Measurements from ENCODE around the gene ARHGAP6. TPM values are rescaled to one million over a fixed set of nuclear protein-coding genes. Genes with fewer than 3 reads are reported as not detected.

ARHGAP6 gene
- polyA plus RNA-seq, 1 donor: 5.1 TPM

GRCh38 chrX:11341274-11342201 is 324.2 kb downstream of the ARHGAP6 start:
- WGBS (ENCODE audit: insufficient coverage, low lambda C conversion rate): 0% methylated on average over 1 of the region's 10 CpGs
- Histone ChIP-seq H3K4me3 (ENCODE audit: low read length) (no peak overlapping the region), H3K27ac (ENCODE audit: low read length) (peak overlapping the region; percentile 49), H3K9me3 (ENCODE audit: control insufficient read depth, low read depth, low read length) (no peaks in the 10 kb centered on the region), H3K4me1 (ENCODE audit: control insufficient read depth, insufficient read depth, low read length) (peaks cover 8% of the 10 kb centered on the region), H3K36me3 (ENCODE audit: control insufficient read depth, insufficient read depth, low read length) (no peaks in the 10 kb centered on the region), H3K27me3 (ENCODE audit: control insufficient read depth, insufficient read depth, low read length) (no peaks in the 10 kb centered on the region)
- DNase-seq: peak; percentile 19 to 48

DNA sequence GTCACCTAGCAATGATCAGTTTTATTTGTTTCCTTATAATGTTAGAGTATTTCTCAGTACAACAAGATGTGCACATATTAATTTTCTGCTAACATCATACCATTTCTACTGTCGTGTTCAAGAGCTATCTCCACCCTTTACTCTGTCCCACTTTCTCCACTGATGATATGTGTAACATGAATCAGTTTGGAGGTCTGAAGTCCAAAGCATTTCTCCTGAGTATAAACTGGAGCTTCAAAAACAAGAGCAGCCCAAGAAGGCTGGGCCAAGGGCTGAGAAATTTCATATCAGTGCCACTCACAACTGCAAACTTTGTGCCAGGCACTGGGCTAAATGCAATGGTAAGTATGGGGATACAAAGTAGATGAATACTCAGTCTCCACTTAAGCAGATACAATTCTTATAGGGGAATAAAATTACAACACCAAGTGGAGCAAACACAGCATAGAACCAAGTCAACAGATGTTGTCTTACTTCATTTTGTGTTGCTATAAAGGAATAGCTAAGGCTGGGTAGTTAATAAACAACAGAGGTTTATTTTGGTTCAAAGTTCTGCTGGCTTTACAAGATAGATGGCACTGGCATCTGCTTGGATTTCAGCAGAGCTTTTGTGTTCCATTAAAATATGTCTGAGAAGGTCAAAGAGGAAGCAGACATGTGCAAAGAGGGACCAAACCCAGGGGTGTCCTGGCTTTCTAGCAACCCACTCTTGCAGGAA is 328.3 kb downstream of the ARHGAP6 start:
- Histone ChIP-seq H3K27ac (ENCODE audit: low read length) (peak overlapping the region; percentile 5), H3K4me1 (ENCODE audit: control insufficient read depth, insufficient read depth, low read length) (peaks cover 12% of the 10 kb centered on the region), H3K4me3 (ENCODE audit: low read length) (no peak overlapping the region), H3K9me3 (ENCODE audit: control insufficient read depth, low read depth, low read length) (no peaks in the 10 kb centered on the region), H3K27me3 (ENCODE audit: control insufficient read depth, insufficient read depth, low read length) (no peaks in the 10 kb centered on the region), H3K36me3 (ENCODE audit: control insufficient read depth, insufficient read depth, low read length) (no peaks in the 10 kb centered on the region)
- peak; percentile 30 to 62 for DNase-seq
- no CpG with 5 or more reads among the region's 1 CpG for WGBS (ENCODE audit: insufficient coverage, low lambda C conversion rate)

- no peak overlapping the region for H3K4me3 ChIP-seq (ENCODE audit: low read length)
- no peaks in the 10 kb centered on the region for H3K9me3 ChIP-seq (ENCODE audit: control insufficient read depth, low read depth, low read length)
- H3K4me1 ChIP-seq (ENCODE audit: control insufficient read depth, insufficient read depth, low read length): peaks cover 12% of the 10 kb centered on the region
- no peak overlapping the region for H3K27ac ChIP-seq (ENCODE audit: low read length)
- no peaks in the 10 kb centered on the region for H3K27me3 ChIP-seq (ENCODE audit: control insufficient read depth, insufficient read depth, low read length)
- no peak for DNase-seq
- no CpG with 5 or more reads among the region's 2 CpGs for WGBS (ENCODE audit: insufficient coverage, low lambda C conversion rate)
- no peaks in the 10 kb centered on the region for H3K36me3 ChIP-seq (ENCODE audit: control insufficient read depth, insufficient read depth, low read length)
Measured at GRCh38 chrX:11336201-11336600, 329.5 kb downstream of the ARHGAP6 start.

- Histone ChIP-seq H3K4me1 (ENCODE audit: control insufficient read depth, insufficient read depth, low read length) (peaks cover 12% of the 10 kb centered on the region), H3K36me3 (ENCODE audit: control insufficient read depth, insufficient read depth, low read length) (no peaks in the 10 kb centered on the region), H3K27ac (ENCODE audit: low read length) (no peak overlapping the region), H3K4me3 (ENCODE audit: low read length) (no peak overlapping the region), H3K9me3 (ENCODE audit: control insufficient read depth, low read depth, low read length) (no peaks in the 10 kb centered on the region), H3K27me3 (ENCODE audit: control insufficient read depth, insufficient read depth, low read length) (no peaks in the 10 kb centered on the region)
- DNase-seq: no peak
- no CpG with 5 or more reads among the region's 2 CpGs for WGBS (ENCODE audit: insufficient coverage, low lambda C conversion rate)
Measured at GRCh38 chrX:11334165-11334564, 331.6 kb downstream of the ARHGAP6 start.

- H3K36me3 ChIP-seq (ENCODE audit: control insufficient read depth, insufficient read depth, low read length): no peaks in the 10 kb centered on the region
- DNase-seq: no peak
- peaks cover 6% of the 10 kb centered on the region for H3K4me1 ChIP-seq (ENCODE audit: control insufficient read depth, insufficient read depth, low read length)
- no CpG with 5 or more reads among the region's 2 CpGs for WGBS (ENCODE audit: insufficient coverage, low lambda C conversion rate)
- H3K4me3 ChIP-seq (ENCODE audit: low read length): no peak overlapping the region
- no peaks in the 10 kb centered on the region for H3K9me3 ChIP-seq (ENCODE audit: control insufficient read depth, low read depth, low read length)
- no peak overlapping the region for H3K27ac ChIP-seq (ENCODE audit: low read length)
- H3K27me3 ChIP-seq (ENCODE audit: control insufficient read depth, insufficient read depth, low read length): no peaks in the 10 kb centered on the region
Measured at GRCh38 chrX:11331788-11332187, 333.9 kb downstream of the ARHGAP6 start.

- no peaks in the 10 kb centered on the region for H3K9me3 ChIP-seq (ENCODE audit: control insufficient read depth, low read depth, low read length)
- no peak overlapping the region for H3K4me3 ChIP-seq (ENCODE audit: low read length)
- WGBS (ENCODE audit: insufficient coverage, low lambda C conversion rate): no CpG with 5 or more reads among the region's 5 CpGs
- H3K27ac ChIP-seq (ENCODE audit: low read length): no peak overlapping the region
- no peaks in the 10 kb centered on the region for H3K36me3 ChIP-seq (ENCODE audit: control insufficient read depth, insufficient read depth, low read length)
- no peaks in the 10 kb centered on the region for H3K4me1 ChIP-seq (ENCODE audit: control insufficient read depth, insufficient read depth, low read length)
- no peaks in the 10 kb centered on the region for H3K27me3 ChIP-seq (ENCODE audit: control insufficient read depth, insufficient read depth, low read length)
- DNase-seq: no peak
Measured at GRCh38 chrX:11329021-11329420, 336.7 kb downstream of the ARHGAP6 start.

DNA sequence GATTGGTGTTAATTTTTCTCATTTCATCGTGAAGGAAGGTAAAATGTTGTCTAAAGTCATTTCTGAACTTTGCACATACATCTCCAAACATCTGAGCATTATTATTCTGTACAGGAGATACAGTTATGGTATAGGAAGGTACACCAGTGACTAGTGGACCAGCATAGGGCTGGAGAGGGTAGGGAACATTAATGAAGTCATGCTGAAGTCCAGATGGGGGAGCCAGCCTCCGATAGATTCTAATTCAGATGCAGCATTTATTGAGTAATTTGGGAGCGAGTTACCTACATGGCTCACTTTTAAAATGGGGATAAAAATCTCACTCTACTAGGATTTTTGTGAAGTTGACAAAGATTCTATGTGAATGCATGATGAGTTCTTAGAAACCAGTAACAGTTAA is 337.6 kb downstream of the ARHGAP6 start:
- no peak overlapping the region for H3K4me3 ChIP-seq (ENCODE audit: low read length)
- WGBS (ENCODE audit: insufficient coverage, low lambda C conversion rate): no CpG with 5 or more reads among the region's 3 CpGs
- H3K36me3 ChIP-seq (ENCODE audit: control insufficient read depth, insufficient read depth, low read length): no peaks in the 10 kb centered on the region
- H3K27me3 ChIP-seq (ENCODE audit: control insufficient read depth, insufficient read depth, low read length): no peaks in the 10 kb centered on the region
- no peak overlapping the region for H3K27ac ChIP-seq (ENCODE audit: low read length)
- no peaks in the 10 kb centered on the region for H3K9me3 ChIP-seq (ENCODE audit: control insufficient read depth, low read depth, low read length)
- DNase-seq: no peak
- no peaks in the 10 kb centered on the region for H3K4me1 ChIP-seq (ENCODE audit: control insufficient read depth, insufficient read depth, low read length)

DNA sequence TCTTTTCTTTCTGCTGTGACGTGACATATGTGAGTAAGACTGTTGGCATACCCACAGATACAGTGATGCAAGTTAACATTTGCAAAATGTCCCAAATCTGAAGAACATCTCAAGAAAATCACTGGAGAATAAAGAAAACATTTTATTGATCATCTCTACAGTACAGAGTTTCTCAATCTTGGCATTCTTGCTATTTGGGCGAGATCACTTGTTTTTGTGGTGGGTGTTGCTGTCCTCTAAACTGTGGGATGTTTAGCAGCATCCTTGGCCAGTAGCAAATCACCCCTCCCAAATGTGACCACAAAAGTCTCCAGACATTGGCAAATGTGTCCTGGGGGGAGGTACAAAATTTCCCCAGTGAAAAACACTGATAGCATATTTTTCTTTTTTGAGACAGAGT is 343.7 kb downstream of the ARHGAP6 start:
- H3K4me1 ChIP-seq (ENCODE audit: control insufficient read depth, insufficient read depth, low read length): no peaks in the 10 kb centered on the region
- H3K27me3 ChIP-seq (ENCODE audit: control insufficient read depth, insufficient read depth, low read length): no peaks in the 10 kb centered on the region
- H3K9me3 ChIP-seq (ENCODE audit: control insufficient read depth, low read depth, low read length): no peaks in the 10 kb centered on the region
- no peak for DNase-seq
- H3K36me3 ChIP-seq (ENCODE audit: control insufficient read depth, insufficient read depth, low read length): no peaks in the 10 kb centered on the region
- no peak overlapping the region for H3K4me3 ChIP-seq (ENCODE audit: low read length)
- WGBS (ENCODE audit: insufficient coverage, low lambda C conversion rate): no CpG with 5 or more reads among the region's 2 CpGs
- no peak overlapping the region for H3K27ac ChIP-seq (ENCODE audit: low read length)

DNA sequence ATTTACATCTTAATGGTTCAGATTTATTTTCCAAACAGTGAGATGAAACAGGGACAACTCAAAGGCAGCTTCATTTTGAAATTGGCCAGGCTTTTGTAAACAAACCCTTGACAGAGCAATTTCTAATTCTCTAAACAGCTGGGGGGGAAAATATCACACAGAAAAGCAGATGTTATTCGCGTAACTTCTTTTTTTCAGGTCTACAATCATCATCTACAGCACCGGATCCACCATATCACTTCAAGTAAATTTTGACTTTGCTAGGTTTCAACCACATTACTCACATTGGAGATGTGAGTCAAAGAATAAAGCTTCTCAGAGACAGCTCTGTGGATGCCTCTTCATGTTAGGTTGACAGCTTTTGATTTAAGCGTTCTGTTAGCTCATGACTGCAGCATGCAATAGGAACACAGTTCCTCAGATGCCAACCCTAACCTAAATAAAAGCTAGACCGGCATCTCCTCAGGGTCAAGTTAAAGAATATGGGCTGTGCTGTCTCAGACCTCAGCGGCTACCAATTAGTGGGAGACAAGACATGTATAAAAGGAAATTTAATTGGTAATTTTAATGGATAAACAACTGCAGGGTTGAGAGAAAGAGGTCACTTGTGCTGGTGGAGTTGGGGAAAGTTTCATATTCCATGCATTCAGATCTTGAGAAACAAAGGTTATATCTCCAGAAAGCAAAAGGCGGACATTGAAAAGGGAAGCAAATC is 345.8 kb downstream of the ARHGAP6 start:
- Histone ChIP-seq H3K27me3 (ENCODE audit: control insufficient read depth, insufficient read depth, low read length) (no peaks in the 10 kb centered on the region), H3K9me3 (ENCODE audit: control insufficient read depth, low read depth, low read length) (no peaks in the 10 kb centered on the region), H3K4me3 (ENCODE audit: low read length) (no peak overlapping the region), H3K4me1 (ENCODE audit: control insufficient read depth, insufficient read depth, low read length) (no peaks in the 10 kb centered on the region), H3K27ac (ENCODE audit: low read length) (no peak overlapping the region), H3K36me3 (ENCODE audit: control insufficient read depth, insufficient read depth, low read length) (no peaks in the 10 kb centered on the region)
- WGBS (ENCODE audit: insufficient coverage, low lambda C conversion rate): no CpG with 5 or more reads among the region's 7 CpGs
- no peak for DNase-seq

DNA sequence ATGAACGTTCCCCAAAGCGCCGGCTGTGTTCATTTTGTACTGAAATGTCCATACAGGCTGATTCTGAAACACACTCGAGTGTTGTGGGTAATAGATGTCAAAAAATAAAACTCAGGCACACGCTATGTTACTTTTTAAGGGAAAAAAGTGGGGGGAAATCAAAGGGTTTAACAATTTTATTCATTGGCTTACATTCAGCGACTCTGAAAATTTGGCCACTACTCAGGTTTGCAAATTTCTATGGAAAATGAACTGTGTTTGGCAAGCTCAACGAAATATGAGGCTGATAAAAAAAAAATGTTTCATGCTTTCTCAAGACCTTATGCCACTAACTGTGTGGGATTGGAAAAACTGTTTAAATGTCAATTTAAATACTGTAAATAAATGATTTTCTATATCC is 354.0 kb downstream of the ARHGAP6 start:
- H3K4me3 ChIP-seq (ENCODE audit: low read length): no peak overlapping the region

More for the DNA sequence above, 354.0 kb downstream of the ARHGAP6 start:
- Histone ChIP-seq H3K9me3 (ENCODE audit: control insufficient read depth, low read depth, low read length) (no peaks in the 10 kb centered on the region), H3K27ac (ENCODE audit: low read length) (no peak overlapping the region), H3K4me1 (ENCODE audit: control insufficient read depth, insufficient read depth, low read length) (no peaks in the 10 kb centered on the region), H3K36me3 (ENCODE audit: control insufficient read depth, insufficient read depth, low read length) (no peaks in the 10 kb centered on the region), H3K27me3 (ENCODE audit: control insufficient read depth, insufficient read depth, low read length) (no peaks in the 10 kb centered on the region)
- no CpG with 5 or more reads among the region's 7 CpGs for WGBS (ENCODE audit: insufficient coverage, low lambda C conversion rate)
- no peak for DNase-seq

Data from large intestine (tissue), 3 donors.